ENCODE measurements around the gene DIDO1. TPM values are rescaled to one million over a fixed set of nuclear protein-coding genes. Genes with fewer than 3 reads are reported as not detected.
A peak's percentile ranks its signal among the peaks of the same experiment; 100 is the strongest.
"Not testable (repeated sequence)": the region's sequence is repeated elsewhere in the genome, so short reads cannot be mapped to it uniquely, and the experiment has no call there.

The DIDO1 gene
- polyA plus RNA-seq, 6 donors from 2014 or later, result 24.3 to 39.9 (median 28.3) TPM

- Mint-ChIP-seq H3K9me3 (no peaks in the 10 kb centered on the region), H3K27ac (peak overlapping the region in 1 of 6 donors; percentile 56), H3K36me3 (no peaks in the 10 kb centered on the region), H3K27me3 (peaks cover 15 to 19% (median 18%) of the 10 kb centered on the region in 3 donors), H3K4me3 (no peak overlapping the region), H3K4me1 (peaks cover 14 to 16% (median 14%) of the 10 kb centered on the region in 3 donors)
- ATAC-seq (ENCODE audit: low read depth in 2 of 2), result no peak
- no peak for DNase-seq
Measured at GRCh38 chr20:62967628-62968351, 41.5 kb upstream of the DIDO1 start.

DNA sequence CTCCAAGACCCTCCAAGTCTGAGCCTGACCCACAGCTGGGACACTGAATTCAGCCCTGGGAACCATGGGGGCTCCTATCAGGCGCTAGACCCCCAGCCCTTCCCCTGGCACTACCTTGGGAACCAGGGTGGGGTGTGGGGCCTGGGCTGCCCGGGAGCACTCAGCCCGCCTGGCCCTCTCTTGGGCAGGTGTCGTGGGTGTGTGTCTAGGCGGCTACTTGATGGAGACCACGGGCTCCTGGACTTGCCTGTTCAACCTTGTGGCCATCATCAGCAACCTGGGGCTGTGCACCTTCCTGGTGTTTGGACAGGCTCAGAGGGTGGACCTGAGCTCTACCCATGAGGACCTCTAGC, 40.8 kb upstream of the DIDO1 start:
- Mint-ChIP-seq H3K27me3 (peaks cover 10 to 12% (median 11%) of the 10 kb centered on the region in 3 donors), H3K27ac (no peak overlapping the region), H3K4me1 (peaks cover 9 to 10% (median 10%) of the 10 kb centered on the region in 3 donors), H3K4me3 (no peak overlapping the region), H3K9me3 (no peaks in the 10 kb centered on the region), H3K36me3 (no peaks in the 10 kb centered on the region)
- no peak for DNase-seq
- ATAC-seq (ENCODE audit: low read depth in 2 of 2), result no peak

DNA sequence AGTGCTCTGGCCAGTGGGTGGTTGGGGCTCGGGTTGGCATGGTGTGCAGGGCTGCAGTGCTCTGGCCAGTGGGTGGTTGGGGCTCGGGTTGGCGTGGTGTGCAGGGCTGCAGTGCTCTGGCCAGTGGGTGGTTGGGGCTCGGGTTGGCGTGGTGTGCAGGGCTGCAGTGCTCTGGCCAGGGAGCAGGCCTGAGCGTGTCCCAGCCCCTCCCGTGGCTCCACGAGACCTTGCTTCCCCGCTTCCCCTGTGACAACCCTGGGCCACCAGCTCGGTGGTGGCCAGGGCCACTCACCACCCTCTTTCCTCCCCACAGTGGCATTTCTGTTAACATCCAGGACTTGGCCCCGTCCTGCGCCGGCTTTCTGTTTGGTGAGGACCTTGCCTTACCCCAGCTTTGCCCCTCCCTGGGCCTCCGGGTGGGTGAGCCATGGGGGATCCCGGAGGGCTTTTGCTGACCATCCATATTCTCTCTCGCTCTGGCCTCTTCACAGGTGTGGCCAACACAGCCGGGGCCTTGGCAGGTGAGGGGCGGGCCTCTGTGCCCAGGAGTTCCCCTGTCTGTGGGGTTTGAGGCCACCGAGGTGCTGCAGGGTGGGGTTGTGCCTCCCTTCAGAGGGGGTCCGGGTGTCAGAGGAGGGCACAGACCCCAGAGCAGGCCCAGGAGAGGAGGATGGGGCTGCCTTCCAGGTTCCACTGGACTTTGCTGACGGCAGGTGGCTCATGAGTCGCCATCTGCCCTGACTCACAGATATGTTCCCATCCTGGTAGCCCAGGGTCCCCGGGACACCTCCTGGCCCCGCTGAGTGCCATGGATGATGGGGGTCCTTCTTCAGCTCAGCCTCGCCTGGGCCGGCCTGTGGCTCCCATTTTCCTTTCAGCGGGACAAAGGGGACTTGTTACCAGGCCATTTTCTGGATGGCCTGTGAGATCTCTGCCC, 40.2 kb upstream of the DIDO1 start:
- no peaks in the 10 kb centered on the region for H3K36me3 Mint-ChIP-seq
- H3K27ac Mint-ChIP-seq, result peak overlapping the region in 1 of 6 donors; percentile 30
- no peaks in the 10 kb centered on the region for H3K9me3 Mint-ChIP-seq
- DNase-seq (no peak), ATAC-seq (ENCODE audit: low read depth in 2 of 2) (no peak)
- peaks cover 4 to 6% (median 5%) of the 10 kb centered on the region in 3 donors for H3K27me3 Mint-ChIP-seq
- H3K4me3 Mint-ChIP-seq, result no peak overlapping the region
- peaks cover 3 to 4% (median 3%) of the 10 kb centered on the region in 3 donors for H3K4me1 Mint-ChIP-seq

DNA sequence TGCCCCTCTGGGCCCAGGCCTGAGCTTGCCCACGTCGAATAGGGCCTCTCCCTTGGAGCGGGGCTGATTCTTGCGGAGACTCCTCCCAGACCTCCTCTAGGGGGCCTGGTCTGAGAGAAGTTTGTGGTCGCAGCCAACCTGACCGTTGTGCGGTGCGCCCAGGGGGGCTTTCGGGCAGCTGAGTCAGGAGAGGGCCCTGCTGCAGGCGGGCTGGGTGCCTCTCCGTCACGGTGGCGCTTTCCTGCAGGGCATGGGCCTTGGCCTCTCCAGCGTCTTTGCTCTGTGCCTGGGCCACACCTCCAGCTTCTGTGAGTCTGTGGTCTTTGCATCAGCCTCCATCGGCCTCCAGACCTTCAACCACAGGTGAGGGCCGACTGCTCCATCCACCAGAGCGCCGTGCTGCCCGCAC, 39.1 kb upstream of the DIDO1 start:
- no peak for DNase-seq
- H3K36me3 Mint-ChIP-seq, result no peaks in the 10 kb centered on the region
- no peaks in the 10 kb centered on the region for H3K4me1 Mint-ChIP-seq
- ATAC-seq (ENCODE audit: low read depth in 2 of 2), result no peak
- H3K27ac Mint-ChIP-seq, result peak overlapping the region in 1 of 6 donors; percentile 33
- no peaks in the 10 kb centered on the region for H3K9me3 Mint-ChIP-seq
- H3K27me3 Mint-ChIP-seq, result no peaks in the 10 kb centered on the region
- H3K4me3 Mint-ChIP-seq, result no peak overlapping the region

DNA sequence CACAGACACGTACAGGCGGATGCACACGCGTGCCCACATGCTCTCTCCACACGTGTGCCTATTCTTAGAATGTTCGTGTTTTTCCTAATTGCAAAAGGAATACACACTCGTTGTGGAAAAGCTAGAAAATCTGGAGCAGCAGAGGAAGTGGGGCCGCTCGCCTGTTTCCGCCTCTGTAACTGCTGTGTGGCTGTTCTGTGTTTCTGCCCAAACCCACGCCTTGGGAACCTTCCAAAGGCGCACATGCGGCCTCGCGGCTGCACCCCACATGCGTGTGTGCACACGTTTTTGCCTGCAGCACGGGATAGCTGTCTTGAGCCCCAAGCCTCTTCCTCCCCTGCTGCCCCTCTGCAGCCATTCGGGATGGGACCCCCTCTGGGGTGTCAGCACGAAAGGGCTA, 38.4 kb upstream of the DIDO1 start:
- no peaks in the 10 kb centered on the region for H3K27me3 Mint-ChIP-seq
- H3K4me1 Mint-ChIP-seq, result peaks cover 0 to 3% (median 3%) of the 10 kb centered on the region in 3 donors
- H3K36me3 Mint-ChIP-seq, result no peaks in the 10 kb centered on the region
- H3K4me3 Mint-ChIP-seq, result no peak overlapping the region
- H3K27ac Mint-ChIP-seq, result no peak overlapping the region
- ATAC-seq (ENCODE audit: low read depth in 2 of 2) (no peak), DNase-seq (no peak)
- no peaks in the 10 kb centered on the region for H3K9me3 Mint-ChIP-seq

DNA sequence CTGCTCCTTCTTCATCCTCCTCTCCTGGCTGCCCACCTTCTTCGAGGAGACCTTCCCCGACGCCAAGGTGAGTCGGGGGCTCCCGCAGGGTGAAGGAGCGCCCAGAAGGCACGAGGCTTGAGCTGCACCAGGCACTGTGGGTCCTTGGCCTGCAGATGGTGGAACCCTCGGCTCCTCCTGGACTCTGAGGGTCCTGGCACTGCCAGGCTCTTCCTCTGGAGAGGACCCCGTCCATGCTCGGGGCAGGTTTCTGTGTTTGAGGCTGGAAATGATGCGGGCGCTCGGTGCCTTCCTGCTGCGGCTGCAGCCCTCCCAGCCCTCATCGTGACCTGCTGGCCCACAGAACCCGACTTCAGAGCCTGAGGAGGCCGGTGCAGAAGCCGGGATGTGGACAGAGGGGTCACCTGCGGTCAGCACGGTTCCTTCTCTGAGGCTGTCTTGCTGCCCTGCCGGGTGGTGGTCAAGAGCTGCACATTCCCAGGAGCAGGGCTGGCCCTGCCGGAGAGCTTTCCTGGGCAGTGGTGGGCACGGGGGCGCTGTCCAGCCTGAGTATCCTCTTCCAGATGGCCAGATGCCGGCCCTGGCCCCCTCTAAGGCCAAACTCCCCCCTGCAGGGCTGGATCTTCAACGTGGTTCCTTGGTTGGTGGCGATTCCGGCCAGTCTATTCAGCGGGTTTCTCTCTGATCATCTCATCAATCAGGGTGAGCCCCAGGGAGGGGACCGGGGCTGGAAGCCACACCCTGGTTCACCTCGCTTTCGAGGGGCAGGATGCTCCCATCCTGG, 37.5 kb upstream of the DIDO1 start:
- Mint-ChIP-seq H3K4me3 (no peak overlapping the region), H3K27me3 (no peaks in the 10 kb centered on the region), H3K9me3 (no peaks in the 10 kb centered on the region), H3K4me1 (peaks cover 0 to 12% (median 5%) of the 10 kb centered on the region in 3 donors), H3K36me3 (no peaks in the 10 kb centered on the region), H3K27ac (no peak overlapping the region)
- DNase-seq (no peak), ATAC-seq (ENCODE audit: low read depth in 2 of 2) (no peak)

DNA sequence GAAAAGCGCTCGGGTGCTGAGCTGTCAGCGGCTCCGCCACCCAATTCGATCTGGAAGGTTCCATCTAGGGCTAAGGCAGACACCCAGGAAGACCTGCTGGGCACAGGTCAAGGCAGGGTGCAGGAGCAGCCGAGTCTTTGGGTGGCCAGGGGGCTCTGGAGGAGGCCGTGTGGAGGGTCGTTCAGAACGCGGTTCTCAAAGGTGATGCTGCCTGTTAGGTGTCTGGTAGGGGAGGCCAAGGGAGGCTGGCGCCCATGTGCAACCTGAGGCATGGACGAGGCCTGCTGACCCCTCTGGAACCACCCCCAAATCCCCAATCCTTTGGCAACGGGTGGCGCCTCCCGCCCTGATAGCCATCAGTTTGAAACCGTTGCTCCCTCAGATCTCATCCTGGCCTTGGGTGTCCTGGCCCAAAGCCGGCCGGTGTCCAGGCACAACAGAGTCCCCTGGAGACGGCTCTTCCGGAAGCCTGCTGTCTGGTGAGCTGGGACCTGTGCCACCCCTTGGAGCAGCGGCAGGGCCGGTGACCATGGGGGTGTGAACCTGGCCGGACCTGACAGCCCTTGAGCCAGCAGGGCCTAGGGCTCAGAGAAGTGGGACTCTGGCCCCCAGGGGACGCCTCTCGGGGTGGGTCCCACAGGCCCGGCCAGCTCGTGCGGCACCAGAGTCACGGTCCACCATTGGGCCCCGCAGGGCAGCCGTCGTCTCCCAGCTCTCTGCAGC, 36.7 kb upstream of the DIDO1 start:
- Mint-ChIP-seq H3K4me1 (peaks cover 0 to 20% (median 7%) of the 10 kb centered on the region in 3 donors), H3K9me3 (no peaks in the 10 kb centered on the region), H3K36me3 (no peaks in the 10 kb centered on the region), H3K4me3 (no peak overlapping the region), H3K27ac (no peak overlapping the region), H3K27me3 (no peaks in the 10 kb centered on the region)
- no peak for ATAC-seq (ENCODE audit: low read depth in 2 of 2)
- DNase-seq, result no peak

- no peak overlapping the region for H3K4me3 Mint-ChIP-seq
- H3K9me3 Mint-ChIP-seq, result no peaks in the 10 kb centered on the region
- H3K36me3 Mint-ChIP-seq, result no peaks in the 10 kb centered on the region
- ATAC-seq (ENCODE audit: low read depth in 2 of 2), result no peak
- peaks cover 0 to 20% (median 7%) of the 10 kb centered on the region in 3 donors for H3K4me1 Mint-ChIP-seq
- H3K27me3 Mint-ChIP-seq, result no peaks in the 10 kb centered on the region
- DNase-seq, result no peak
- peak overlapping the region in 2 of 6 donors; percentile 34 to 68 for H3K27ac Mint-ChIP-seq
Measured at GRCh38 chr20:62962221-62962879, 36.0 kb upstream of the DIDO1 start.

DNA sequence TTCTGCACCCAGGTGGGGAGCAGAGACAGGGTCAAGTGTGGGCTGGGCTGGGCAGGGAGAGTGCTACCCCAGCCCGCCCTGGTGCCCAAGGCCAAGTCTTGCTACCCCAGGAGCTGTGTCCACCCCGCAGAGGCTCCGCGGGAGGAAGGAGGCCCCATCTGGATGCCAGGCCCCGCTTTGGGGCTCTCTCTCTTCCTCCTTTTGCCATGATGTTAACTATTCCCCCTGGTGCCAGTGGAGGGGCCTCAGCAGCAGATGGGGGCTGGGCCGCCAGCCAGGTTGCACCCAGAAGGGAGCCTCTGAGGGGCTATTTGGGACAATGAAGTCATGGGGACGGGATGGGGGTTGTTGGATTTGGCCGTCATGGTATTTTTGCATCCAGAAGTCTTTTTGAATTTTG, 35.5 kb upstream of the DIDO1 start:
- no peaks in the 10 kb centered on the region for H3K27me3 Mint-ChIP-seq
- H3K36me3 Mint-ChIP-seq, result no peaks in the 10 kb centered on the region
- peak overlapping the region in 1 of 6 donors; percentile 68 for H3K27ac Mint-ChIP-seq
- H3K9me3 Mint-ChIP-seq, result no peaks in the 10 kb centered on the region
- H3K4me3 Mint-ChIP-seq, result no peak overlapping the region
- peaks cover 0 to 20% (median 7%) of the 10 kb centered on the region in 3 donors for H3K4me1 Mint-ChIP-seq
- DNase-seq, result no peak
- no peak for ATAC-seq (ENCODE audit: low read depth in 2 of 2)

- Mint-ChIP-seq H3K4me3 (no peak overlapping the region), H3K27ac (no peak overlapping the region), H3K9me3 (no peaks in the 10 kb centered on the region), H3K27me3 (no peaks in the 10 kb centered on the region), H3K4me1 (peaks cover 0 to 20% (median 7%) of the 10 kb centered on the region in 3 donors), H3K36me3 (no peaks in the 10 kb centered on the region)
- no peak for ATAC-seq (ENCODE audit: low read depth in 2 of 2)
- no peak for DNase-seq
Measured at GRCh38 chr20:62961310-62961783, 35.0 kb upstream of the DIDO1 start.

GRCh38 chr20:62960446-62961309, 34.4 kb upstream of the DIDO1 start:
- not testable (repeated sequence) for ATAC-seq (ENCODE audit: low read depth in 2 of 2); H3K27me3 Mint-ChIP-seq; H3K36me3 Mint-ChIP-seq; H3K4me3 Mint-ChIP-seq; DNase-seq; H3K9me3 Mint-ChIP-seq
- H3K27ac Mint-ChIP-seq, result peak overlapping the region in 2 of 6 donors; percentile 18 to 60
- peaks cover 0 to 20% (median 7%) of the 10 kb centered on the region in 3 donors for H3K4me1 Mint-ChIP-seq

Measured in naive B cell (primary cell).